Measurements from ENCODE around the gene PTGS1.

DNA sequence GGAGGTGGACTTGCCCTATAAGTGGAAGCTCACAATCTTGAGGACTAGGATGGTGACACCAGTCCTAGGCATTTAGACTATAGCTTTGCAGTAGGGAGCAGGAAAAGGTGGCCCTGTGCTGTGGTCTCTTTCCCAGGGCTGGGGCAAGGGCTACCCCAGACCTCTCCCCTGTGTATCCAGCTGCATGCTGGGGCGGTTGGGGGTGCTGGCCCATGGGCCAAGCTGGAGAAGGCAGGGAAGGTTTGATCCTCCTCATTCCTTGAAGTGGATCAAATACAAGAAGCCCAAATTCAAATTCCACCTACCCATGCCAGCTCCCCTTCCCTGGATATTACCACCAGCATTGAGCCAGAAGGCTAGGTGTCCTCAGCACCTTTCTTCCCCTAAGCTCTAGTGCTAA, 2.2 kb upstream of the PTGS1 start:
- TF ChIP-seq, protein P1, sequence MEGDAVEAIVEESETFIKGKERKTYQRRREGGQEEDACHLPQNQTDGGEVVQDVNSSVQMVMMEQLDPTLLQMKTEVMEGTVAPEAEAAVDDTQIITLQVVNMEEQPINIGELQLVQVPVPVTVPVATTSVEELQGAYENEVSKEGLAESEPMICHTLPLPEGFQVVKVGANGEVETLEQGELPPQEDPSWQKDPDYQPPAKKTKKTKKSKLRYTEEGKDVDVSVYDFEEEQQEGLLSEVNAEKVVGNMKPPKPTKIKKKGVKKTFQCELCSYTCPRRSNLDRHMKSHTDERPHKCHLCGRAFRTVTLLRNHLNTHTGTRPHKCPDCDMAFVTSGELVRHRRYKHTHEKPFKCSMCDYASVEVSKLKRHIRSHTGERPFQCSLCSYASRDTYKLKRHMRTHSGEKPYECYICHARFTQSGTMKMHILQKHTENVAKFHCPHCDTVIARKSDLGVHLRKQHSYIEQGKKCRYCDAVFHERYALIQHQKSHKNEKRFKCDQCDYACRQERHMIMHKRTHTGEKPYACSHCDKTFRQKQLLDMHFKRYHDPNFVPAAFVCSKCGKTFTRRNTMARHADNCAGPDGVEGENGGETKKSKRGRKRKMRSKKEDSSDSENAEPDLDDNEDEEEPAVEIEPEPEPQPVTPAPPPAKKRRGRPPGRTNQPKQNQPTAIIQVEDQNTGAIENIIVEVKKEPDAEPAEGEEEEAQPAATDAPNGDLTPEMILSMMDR (IDR thresholded peaks at IDR 0.05), result no peak
- TF ChIP-seq EZH2 (IDR thresholded peaks at IDR 0.05; ENCODE audit: borderline replicate concordance, insufficient read depth, low read depth, low read length, poor library complexity, severe bottlenecking), result no peak
